C4-2B (cell line): ENCODE measurements around the gene WDR72.

Experiments
- CTCF ChIP-seq: fragments of 450-650 bp; conservative IDR thresholded peaks from 2 replicates; pipeline ENCODE4 v1.5.1; 2017; ENCODE audit warnings: mild to moderate bottlenecking
- ZFX ChIP-seq: fragments of 450-650 bp; IDR thresholded peaks from 2 replicates; pipeline ENCODE4 v1.6.1; 2017

GRCh38 chr15:53808058-53808706 is 48.7 kb upstream of the WDR72 start:
- TF ChIP-seq CTCF (peak; percentile 89), ZFX (no peak)
